Measurements from ENCODE around the gene AFF3.
"Not testable (repeated sequence)": the region's sequence is repeated elsewhere in the genome, so short reads cannot be mapped to it uniquely, and the experiment has no call there.

AFF3 gene

DNA sequence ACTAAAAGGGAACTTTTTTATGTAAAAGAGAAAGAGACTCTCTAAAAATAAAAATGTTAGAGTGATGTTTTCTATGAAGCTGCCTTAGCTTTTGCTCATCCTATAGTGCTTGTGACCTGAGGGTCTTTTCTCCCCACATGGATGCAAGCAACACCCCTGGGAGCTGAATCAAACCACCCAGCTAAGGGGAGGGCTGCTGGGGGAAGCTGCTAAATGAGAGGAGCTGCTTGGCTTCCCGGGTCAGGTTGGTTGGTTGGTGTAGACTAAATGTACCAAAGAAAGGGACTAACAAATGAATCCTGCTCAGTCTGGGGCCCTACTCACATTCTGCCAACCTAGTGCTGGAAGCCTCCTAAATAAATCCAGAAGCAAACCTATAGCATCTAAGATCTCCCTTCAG, 35.0 kb downstream of the AFF3 start:
- no peak for DNase-seq

DNA sequence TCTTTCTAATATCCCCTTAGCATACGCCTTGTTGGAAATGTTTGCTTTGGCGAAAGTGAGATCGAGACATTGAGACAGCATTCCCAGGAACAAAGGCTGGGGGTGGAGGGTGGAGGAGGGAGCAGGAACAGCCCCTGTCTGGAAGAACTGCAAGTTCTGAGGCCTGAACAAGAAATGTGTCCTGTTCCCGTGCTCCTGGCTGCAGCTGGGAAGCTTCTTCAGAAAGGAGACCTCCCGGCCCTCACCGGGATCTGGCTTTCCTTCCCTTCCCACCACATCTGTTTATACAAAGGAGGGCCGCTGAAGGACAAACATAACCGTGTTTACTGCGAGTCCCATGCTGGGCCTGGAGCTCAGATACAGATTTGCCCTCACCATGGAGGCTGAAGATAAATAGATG, 35.9 kb downstream of the AFF3 start:
- DNase-seq = no peak

DNA sequence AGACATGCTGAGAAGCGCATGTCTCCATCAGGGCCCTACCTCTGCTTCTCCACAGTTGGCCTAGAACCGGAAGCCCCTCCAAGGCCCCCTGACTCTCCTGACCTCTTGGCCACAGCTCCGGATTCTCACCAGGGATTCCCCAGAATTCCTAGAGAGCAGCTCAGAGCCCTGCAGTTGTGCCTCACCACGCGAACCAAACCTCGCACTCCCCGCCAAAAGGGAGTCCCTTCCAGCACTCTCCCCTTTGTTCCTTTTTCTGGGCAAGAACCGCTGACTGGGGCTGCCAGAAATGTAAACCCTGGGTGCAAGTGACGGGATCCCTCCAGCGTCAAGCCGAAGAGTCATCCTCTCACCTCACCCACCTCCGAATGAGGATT, 36.7 kb downstream of the AFF3 start:
- DNase-seq = no peak

DNA sequence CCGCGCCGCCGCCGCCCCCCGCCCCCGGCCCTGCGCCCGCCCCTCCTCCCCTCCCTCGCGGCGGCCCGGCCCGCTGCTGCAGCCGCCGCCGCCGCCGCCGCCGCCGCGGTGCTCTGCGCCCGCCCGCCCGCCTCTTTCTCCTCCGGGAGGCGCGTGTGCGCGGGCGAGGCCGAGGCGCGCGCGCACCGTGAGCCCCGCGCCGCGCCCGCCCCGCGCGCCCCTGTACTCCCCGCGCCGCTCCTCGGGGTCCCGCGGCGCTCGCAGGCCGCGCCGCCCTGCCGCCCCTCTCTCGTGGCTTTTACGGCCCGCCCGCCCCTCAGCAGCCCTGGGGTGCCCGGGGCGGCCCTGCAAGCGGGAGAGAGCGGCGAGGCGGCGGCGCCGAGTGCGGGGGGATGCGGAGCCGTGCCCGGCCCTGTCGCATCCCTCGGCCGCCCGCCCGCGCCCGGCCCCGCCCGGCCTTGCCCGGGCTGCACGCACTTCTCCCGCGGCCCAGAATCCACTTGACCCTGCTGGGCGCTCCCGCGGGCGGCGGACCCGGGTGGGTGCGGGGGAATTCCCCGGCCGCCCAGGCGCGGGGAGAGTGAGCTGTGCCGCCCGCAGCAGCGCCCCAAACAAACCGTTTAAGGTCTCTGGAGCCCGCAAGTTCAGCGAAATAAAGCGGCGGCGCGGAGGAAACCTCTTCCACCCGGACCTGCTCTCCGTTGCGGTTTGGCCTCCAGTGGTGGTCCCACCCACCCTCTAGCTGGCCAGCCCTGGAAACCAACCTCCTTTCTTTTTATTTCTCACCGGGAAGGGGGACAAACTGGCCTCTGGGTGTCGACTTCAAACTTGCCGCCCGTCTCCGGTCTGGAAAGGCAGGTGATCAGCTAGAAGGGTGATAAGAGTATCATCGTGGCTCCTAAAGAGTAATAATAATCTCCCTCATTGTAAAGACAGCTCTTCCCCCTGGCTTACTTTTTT, 37.4 kb downstream of the AFF3 start:
- no peak for DNase-seq

DNA sequence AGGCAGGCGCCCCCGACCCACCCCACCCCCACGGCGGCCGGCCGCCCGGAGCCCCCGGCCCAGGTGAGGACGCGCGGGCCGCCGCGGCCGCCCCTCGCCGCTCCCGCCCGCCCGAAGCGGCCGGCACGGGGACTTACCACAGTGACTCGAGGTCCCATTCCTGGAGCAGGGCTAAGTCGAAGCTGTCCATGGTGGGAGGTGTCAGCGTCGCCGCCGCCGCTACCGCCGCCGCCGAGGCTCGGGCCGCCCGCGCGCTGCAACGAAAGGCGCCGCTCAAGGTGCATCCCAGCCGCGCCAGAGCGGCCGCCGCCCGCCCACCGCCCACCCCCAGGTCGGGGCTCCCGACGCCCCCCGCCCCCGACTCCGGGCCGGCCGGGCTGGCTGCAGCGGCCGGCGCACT, 38.1 kb downstream of the AFF3 start:
- DNase-seq = not testable (repeated sequence)

DNA sequence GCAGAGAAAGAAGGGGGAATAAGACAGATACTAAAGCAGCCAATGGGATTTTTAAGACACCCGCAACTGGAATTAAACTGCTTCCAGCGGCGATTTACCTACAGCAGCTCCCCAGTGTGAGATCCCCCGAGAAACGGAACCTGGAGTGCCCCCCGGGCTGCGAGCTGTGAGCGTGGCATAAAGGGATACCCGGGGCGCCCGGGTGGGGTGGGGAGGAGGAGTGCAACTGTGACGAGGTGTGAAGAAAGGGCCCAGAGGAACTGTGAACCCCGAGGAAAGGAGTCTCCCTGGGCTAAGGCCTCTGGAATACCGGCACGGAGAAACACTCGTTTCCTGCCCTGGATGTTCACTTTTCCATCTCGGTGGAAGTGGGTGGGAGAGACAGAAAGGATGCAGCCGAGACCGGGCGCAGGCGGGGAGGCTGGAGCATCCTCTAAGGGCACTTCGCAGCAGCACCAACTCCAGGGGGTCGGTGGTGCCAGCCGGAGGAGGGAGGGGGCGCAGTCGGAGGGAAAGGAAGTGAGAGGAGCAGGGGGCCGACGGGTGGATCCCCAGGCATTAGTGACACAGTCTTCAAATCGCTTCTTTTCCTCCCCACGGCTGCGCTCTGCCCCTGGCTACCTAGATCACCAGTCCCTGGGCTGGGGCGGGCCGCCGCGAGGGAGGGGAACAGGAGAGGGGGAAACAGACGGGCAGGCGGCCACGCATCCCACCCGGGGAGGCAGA, 38.7 kb downstream of the AFF3 start:
- DNase-seq = not testable (repeated sequence)

DNA sequence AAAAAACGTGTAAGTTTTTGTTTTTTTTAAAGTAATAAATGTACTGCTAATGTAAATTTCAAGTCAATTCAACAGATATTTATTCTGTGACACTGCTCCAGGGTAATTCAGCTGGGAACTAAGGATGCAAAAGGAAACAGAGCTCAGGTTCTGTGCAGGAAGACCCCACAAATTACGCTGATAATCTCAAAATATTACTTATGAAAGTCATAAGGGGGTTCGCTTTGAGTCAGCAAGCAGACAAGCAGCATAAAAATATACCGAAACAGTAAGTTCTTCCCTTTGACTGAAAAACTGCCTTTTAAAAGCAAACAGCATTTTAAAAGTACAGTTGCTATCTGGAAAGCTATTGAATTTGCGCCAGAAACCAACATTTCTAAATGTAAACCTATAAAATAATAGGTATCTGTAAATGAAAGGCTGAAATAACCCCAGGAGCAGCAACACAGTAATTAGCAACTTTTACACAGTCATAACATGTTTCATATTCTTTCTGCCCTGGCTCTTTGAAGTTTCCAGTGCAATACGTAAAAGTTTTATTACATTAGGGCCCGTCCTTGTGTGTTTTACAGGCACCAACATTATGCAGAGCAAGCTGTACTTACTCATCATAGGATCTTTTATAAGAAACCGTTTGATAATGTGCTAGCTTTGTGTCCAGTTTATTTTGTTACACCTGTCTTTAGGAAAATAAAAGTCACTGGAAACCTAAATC, 39.8 kb downstream of the AFF3 start:
- not testable (repeated sequence) for DNase-seq

DNA sequence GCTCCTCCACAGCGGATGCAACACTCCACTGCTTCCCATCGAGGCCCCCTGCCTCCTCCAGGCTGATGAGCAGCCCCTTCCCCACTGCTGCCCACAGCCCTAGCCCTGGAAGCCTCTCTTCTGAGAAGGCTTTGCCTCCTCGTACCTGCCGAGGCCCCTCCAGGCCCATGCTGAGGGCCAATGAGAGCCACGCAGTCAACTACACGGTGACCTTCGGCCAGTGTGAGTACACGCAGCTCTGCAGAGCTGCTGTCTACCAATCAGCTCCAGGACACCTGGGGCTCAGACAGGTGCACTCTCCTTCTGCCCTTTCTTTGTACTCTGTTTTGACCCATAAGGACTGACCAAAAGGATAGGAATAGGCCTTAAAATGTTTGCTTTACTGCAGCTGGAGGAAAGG, 43.5 kb downstream of the AFF3 start:
- not testable (repeated sequence) for DNase-seq

DNA sequence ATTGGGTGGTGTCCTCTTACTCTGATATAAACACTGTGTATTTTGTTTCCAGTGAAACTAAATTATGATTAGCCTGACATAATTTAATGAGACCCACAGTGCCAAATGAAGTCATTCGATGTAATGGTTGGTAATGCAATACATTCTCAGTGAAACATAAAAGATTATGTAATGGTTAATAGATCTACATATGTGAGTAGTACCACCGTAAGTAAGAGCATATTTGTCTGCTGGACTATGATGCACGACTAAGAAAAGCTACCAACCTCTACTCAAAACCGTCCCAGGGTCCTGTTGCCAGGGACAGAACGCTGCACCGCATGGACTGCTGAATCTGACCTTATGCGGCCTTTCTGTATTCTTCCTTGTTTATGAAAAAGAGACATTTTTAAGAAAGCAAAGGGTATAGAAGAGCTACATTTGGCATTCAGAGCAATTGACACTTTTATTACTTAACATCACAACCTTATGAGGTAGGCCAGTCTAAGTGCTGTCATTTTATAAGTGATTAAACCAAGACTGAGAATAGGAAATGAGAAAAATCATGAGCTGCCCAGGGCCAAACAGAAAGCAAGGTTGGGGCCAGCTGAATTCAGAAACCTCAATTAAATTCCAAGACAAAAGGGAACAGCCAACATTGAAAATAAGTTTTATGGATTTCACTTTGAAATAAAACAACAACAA, 44.6 kb downstream of the AFF3 start:
- DNase-seq = not testable (repeated sequence)

DNA sequence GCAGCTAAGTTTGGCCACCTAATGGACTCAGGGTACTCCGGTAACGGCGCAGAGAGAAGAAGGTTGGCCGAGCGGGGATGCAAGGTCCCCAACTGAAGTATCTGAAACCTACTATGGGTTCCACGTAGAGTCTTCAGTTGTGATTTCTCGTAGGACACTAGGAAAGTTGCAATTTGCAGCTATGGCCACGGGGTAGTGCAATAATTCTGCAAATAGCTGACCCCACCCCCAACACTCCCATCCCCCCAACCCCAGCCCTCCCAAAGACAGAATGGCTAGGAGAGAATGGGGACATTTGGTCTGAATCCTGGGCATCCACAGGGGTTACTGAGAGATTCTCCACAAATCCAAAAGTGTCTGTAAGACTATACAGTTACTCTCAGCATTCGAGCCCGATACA, 46.5 kb downstream of the AFF3 start:
- DNase-seq = not testable (repeated sequence)

DNA sequence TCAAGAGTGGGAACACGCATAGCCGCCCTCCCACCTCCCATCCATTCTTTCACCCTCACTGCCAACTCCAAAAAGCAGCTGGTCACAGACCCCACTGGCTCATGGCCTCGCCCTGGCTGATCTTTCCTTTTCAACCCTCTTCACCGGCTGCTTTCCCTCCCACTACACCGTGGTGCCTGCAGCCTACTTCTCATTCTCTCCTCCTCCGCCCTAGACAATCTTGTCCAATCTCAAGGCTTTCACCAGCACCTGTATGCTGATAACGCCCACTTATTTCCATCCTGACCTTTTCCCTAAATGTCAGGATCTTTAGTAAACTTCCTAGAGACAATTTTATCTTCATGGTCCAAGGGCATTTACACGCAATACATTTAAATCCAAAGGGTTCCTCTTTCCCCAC, 50.6 kb downstream of the AFF3 start:
- DNase-seq = not testable (repeated sequence)

DNA sequence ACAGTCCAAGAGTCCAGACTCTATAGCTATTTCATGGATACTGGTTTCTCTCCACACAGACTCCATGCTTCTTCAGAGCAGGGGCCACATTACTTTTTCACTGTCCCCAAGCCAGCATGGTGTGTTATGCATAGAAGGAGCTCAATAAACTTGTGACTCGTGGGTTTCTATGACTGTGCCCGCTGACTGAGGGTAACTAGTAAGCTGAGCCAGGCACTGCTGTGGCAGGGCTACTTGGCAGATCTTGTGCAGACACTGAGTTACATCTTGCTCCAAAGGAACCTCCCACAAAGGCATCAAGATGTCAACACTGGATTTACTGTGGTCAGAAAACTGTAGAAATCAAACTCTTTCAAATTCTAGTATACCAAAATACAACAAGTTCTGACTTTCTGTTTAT, 56.6 kb downstream of the AFF3 start:
- not testable (repeated sequence) for DNase-seq

DNA sequence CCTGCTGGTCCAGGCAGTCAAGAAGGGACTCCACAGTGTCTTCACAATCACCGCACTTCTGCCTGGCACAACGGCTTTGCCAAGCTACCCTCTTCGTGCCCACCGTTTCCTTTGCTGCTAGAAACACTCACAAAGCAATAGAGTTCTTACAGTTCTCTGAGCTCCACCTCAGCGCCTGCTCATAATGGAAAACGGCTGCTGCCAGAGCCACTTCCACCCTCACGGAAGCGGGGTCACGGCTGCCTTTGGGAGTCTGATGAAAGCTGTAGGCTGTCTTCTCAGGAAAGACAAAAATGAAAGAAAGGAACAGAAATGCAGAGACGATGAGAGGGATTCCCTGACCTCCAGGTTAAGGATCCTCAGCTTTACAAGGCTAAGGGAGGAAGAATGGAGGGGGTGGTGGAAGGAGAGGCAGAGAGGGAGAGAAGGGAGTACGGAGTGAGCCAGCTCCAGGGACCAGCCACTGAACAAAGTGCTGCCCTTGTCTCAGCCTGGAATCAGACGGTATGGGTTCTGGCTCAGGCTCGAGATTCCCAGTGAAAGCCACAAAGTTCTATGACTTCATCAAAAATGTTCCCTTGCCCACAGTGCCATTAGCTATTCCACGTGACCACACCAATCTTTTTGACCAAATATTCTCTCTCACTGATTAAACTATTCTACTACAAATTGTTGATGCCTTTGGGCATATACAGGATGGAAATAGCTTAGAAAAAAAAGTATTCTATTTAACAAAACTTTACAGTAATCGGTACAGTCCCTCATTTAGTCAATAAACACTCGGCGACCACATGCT, 58.8 kb downstream of the AFF3 start:
- not testable (repeated sequence) for DNase-seq

DNA sequence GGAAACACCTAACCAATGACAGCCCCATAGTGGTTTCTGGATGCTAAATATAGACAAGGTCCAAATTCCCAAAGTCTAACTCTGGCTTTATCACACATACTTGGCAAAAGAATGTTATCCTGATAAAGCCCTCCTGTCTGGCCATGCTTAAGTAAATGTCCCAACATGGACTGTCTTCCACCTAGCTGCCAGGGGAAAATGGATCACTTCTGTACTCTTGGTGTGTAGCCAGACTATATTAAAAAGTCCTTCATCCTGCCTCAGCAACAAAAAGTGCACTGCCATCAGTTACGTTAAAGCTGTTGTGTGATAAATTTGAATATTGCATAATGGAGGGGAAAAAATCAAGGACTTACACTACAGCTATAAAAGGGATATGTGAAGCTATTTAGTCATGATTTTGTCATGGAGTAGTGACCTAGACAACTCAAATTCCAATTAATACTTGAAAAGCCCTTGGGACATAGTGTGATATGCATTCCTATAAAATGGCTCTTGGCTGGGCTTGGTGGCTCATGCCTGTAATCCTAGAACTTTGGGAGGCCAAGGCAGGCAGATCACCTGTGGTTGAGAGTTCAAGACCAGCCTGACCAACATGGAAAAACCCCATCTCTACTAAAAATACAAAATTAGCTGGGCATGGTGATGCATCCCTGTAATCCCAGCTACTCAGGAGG, 60.0 kb downstream of the AFF3 start:
- not testable (repeated sequence) for DNase-seq

DNA sequence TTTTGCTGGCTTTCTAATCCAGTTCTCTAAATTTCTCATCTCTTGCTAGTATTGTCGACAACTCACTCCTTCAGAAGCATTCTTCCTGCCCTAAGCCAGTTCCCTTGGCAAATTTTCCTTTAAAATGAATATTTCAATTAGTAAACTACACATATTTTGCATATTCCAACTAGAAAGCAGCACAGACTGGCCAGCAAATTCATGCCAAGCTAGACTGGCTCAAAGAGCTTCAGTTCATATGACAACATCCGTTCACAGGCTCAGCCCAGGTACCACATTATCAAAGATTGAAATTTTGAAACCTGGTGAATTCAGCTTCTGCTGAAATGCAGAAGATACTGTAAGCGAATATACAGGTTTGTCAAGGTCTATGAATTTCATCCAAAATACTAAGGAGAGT, 64.5 kb downstream of the AFF3 start:
- DNase-seq = no peak

DNA sequence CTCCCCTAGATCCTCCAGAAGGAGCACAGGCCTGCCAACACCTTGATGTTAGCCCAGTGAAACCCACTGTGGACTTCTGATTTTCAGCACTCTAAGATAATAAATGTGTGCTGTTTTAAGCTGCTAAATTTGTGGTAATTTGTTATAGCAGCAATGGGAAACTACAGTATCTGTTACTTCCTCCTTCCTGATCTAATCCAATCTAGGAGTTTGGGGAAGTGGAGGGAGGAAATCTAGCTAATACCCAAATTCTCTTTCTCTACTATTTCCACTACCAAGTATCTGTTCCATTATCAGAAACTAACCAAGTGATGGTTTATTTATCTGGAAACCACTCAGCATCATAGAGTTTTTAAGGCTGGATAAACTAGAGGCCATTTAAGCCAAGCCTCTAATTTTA, 64.9 kb downstream of the AFF3 start:
- no peak for DNase-seq

DNA sequence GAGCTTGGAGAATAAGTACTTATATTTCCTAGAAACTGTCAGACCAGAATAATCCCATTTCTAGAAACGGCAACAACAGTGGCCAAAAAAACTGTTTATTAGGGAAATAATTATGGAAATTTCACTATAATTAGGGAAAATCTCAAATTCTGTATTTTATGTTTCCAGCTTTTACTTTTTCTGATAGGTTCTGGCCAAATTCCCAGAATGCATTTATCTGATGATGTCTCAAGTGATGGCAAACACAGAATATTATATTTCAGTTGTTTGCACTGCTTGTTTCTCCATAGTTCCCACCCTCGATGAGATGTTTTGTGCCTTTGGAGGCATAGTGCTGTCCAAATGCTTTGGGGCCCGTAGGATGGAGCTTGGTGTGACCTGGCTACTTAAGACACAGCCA, 66.9 kb downstream of the AFF3 start:
- DNase-seq = no peak

DNA sequence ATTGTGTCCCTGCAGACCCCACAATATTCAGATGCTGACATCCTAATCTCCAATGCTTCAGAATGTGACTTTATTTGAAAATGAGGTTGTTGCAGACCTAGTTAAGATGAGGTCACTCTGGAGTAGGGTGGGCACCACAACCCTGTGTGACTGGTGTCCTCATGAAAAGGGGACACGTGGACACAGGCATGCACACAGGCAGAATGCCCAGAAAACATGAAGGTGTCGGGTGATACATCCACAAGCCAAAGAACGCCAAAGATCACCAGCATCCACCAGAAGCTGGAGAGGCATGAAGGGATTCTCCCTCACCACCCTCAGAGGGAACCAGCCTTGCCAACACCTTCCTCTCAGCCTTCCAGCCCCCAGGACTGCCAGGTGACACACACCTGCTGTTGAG, 69.3 kb downstream of the AFF3 start:
- no peak for DNase-seq

DNA sequence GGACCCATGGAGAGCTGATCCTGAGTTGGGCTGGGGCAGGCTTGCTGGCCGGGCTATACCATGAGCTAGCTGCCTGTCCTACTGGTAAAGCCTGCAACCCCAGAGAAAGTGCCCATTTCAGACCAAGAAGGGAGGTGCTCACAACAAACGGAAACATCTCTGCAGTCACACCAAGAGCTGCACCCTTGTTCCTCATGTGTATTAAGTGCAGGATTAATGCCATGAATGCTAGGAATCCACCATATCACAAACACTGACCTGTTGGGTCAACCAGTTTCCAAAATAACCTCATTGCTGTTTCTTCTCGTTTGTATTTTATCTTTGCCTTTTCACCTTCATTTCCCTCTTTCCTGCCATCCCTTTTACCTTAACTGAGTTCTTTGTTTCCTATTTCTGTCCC, 69.9 kb downstream of the AFF3 start:
- no peak for DNase-seq

DNA sequence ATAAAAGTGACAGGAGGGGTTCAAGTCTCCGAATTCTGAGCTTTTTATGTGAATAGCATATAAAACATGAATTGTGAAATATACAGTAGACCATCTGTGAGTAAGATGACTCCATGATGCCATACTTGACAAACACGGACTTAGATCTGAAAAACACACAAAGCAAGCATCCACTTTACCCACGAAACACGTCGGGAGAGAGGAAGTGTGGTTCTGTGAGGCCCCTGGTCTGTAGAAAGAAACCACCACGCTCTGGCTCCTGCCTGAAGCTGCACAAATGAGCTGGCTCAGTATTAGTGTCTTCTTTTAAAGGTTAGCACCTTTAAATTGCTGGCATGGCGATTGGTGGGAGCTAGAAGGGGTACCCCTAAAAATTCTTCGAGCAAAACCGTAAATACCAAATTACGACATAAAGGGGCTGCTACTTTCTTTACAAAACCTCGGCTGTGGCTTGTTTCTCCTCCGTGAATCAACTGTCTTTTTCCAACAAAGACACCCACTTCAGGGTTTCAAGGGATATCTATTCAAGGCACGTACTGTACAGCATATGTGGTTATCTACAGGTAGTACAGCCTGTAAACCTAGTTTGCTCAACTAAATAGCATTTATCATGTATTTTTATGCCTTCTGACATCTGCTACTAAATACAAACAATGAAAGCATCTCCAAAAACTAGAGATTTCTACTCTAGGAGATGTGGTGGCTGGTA, 70.9 kb downstream of the AFF3 start:
- no peak for DNase-seq

DNA sequence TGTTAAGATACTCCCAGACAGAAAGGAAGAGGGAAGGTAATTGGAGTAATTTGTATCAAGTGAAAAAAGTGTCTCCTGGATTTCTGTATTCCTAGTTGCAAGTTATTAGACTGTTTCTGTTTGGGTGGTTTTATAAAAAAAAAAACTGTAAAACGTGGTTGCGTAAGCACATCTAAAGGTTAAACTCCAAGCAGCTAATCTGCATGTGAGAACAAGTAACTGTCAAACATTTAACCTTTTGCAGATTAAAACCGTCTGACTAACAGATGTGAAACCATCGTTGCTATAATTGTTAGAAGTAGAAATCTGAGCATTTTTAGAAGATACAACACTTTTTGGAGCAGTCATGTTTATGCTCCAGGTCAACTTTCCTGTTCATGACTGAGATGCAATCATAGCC, 72.3 kb downstream of the AFF3 start:
- no peak for DNase-seq
